Neural progenitor cell (in vitro differentiated cells): Measurements from ENCODE around the gene AKR1A1. TPM values are rescaled to one million over a fixed set of nuclear protein-coding genes. Genes with fewer than 3 reads are reported as not detected.

ENCODE experiments used
- DNase-seq: peaks from one replicate; pipeline ENCODE4 v3.0.0-alpha.2; 2016; ENCODE audit warnings: low spot score
- H2AFZ ChIP-seq: fragments of 200-600 bp; sonication (generic); replicated peaks from 2 replicates; pipeline ENCODE4 v1.6.1; 2016; ENCODE audit warnings: antibody characterized with exemption
- H3F3A ChIP-seq: fragments of 200-600 bp; sonication (generic); 2 replicates; pipeline ENCODE4 v1.6.1; 2016; ENCODE audit warnings: antibody characterized with exemption, low read depth
- H3K27ac ChIP-seq: fragments of 200-600 bp; sonication (generic); 2 replicates; pipeline ENCODE4 v1.5.1; 2016; ENCODE audit warnings: mild to moderate bottlenecking
- H3K27me3 ChIP-seq: fragments of 200-600 bp; sonication (generic); 2 replicates; pipeline ENCODE4 v1.6.1; 2016; ENCODE audit warnings: mild to moderate bottlenecking, moderate library complexity
- H3K36me3 ChIP-seq: fragments of 200-600 bp; sonication (generic); 2 replicates; pipeline ENCODE4 v1.5.1; 2016
- H3K4me1 ChIP-seq: fragments of 200-600 bp; sonication (generic); 2 replicates; pipeline ENCODE4 v1.6.1; 2016; ENCODE audit warnings: mixed run types
- H3K4me2 ChIP-seq: fragments of 200-600 bp; sonication (generic); 2 replicates; pipeline ENCODE4 v1.6.1; 2016
- H3K4me3 ChIP-seq: fragments of 200-600 bp; sonication (generic); 2 replicates; pipeline ENCODE4 v1.5.1; 2016
- H3K79me2 ChIP-seq: fragments of 200-600 bp; sonication (generic); 2 replicates; pipeline ENCODE4 v1.6.1; 2016; ENCODE audit warnings: low read depth
- H3K9ac ChIP-seq: fragments of 200-600 bp; sonication (generic); 2 replicates; pipeline ENCODE4 v1.6.1; 2016
- H3K9me3 ChIP-seq: fragments of 200-600 bp; sonication (generic); 2 replicates; pipeline ENCODE4 v1.5.1; 2016; ENCODE audit warnings: low read depth
- H4K20me1 ChIP-seq: fragments of 200-600 bp; sonication (generic); 2 replicates; pipeline ENCODE4 v1.6.1; 2016; ENCODE audit warnings: low read depth
- H3K27ac Mint-ChIP-seq: 3 replicates; pipeline ENCODE4 v1.8.0; 2021; ENCODE audit warnings: mixed read lengths
- H3K27me3 Mint-ChIP-seq: 2 replicates; pipeline ENCODE4 v1.8.0; 2022; ENCODE audit warnings: low read depth, mild to moderate bottlenecking, inconsistent platforms, moderate library complexity, mixed read lengths; ENCODE audit not compliant: insufficient read depth
- H3K36me3 Mint-ChIP-seq: 3 replicates; pipeline ENCODE4 v1.8.0; 2021; ENCODE audit warnings: mixed read lengths
- H3K4me1 Mint-ChIP-seq: 3 replicates; pipeline ENCODE4 v1.8.0; 2021; ENCODE audit warnings: mixed read lengths
- H3K4me3 Mint-ChIP-seq: 3 replicates; pipeline ENCODE4 v1.8.0; 2021; ENCODE audit warnings: mild to moderate bottlenecking, moderate library complexity, mixed read lengths
- H3K9me3 Mint-ChIP-seq: 3 replicates; pipeline ENCODE4 v1.8.0; 2020; ENCODE audit warnings: mixed read lengths
- EZH2 ChIP-seq: fragments of 200-600 bp; sonication (generic); IDR thresholded peaks from 2 replicates; pipeline ENCODE4 v1.6.1; 2017; ENCODE audit warnings: antibody characterized with exemption, mild to moderate bottlenecking, moderate library complexity
- EZH2phosphoT487 ChIP-seq: fragments of 200-600 bp; sonication (generic); IDR thresholded peaks from 2 replicates; pipeline ENCODE4 v1.6.1; 2017; ENCODE audit warnings: antibody characterized with exemption
- total RNA-seq: library from RNA; depleted of rRNA; stranded (reverse); fragments of >200 nt; gene quantifications from 2 replicates; pipeline ENCODE4 v1.2.3, GENCODE V29; 2015; ENCODE audit warnings: low replicate concordance
- TF ChIP-seq, protein P1 (sequence below): fragments of 200-600 bp; sonication (generic); IDR thresholded peaks from 2 replicates; pipeline ENCODE4 v1.5.1; 2017; ENCODE audit warnings: antibody characterized with exemption, mild to moderate bottlenecking

AKR1A1 gene
- 129 and 167 TPM in 2 replicates for total RNA-seq

DNA sequence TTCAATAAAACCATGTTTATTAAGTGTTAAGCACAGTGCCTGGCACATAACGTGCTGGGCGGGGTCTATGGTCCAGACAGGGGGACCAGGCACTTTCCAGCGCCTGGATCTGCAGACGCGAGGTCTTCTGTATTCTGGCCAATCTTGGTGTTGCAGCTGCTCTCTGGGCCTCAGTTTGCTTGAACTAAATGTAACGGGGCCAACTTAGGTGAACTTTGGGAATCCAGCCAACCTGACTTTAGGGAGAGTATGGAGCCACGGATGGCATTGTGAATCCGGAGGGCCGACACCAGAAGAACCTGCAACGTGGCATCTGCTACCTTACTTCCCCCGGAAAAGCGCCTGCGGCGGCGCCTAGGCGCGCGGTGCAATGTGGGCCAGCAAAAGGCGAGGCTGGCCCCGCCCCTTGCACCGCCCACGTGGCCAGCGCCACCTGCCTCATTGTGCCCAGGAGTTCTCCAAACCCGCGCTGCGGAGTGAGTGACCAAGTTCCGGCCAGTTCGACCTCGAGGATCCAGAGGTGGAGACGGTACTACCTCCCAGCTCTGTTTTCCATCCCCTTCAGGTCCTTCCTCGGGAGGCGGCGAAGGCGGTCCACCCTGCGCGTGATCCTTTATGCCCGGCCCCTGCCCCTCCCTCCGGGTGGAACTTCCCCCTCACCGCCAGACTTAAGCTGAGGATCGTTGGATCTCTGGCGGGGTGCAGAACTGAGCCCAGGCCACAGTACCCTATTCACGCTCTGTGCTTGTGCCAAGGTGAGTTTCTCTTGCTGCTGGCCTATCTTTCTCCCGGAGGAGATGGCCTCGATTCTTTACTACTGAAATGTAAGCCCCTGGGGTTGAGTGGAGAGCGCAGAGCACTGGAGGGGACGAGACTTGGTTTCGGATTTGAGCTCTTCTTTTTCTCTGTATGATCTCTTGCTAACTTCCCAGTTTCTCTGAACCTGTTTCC, at the start of gene AKR1A1:
Gene AKR1A1 (plus strand): TSS at position 426 of the 951 bp plus-strand sequence. CDS start 10,969 bp downstream, outside the sequence.
- H3K4me1 Mint-ChIP-seq: peaks cover 18% of the 10 kb centered on the region

DNA sequence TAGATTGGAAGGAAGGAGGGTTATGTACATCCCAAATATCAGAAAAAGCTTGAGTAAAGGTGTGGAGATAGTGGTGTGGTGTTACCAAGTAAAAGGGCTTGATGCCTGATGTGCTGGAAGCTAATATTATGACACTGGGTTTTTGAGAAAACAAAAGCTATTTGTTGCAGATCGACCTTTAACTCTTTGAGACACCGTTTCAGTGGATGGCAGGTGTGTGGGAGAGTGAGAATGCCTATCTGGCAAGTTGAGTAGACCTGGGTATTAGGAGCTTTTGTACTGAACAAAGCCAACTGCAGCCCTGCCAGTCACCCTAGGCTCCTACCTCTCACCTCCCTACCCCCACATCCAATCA, 49.1 kb upstream of the AKR1A1 start:
- no peak for DNase-seq
- H3K4me3 Mint-ChIP-seq: peak overlapping the region; percentile 43
- Histone ChIP-seq H3K27ac (no peak overlapping the region), H3F3A (peaks cover 17% of the 10 kb centered on the region), H4K20me1 (no peaks in the 10 kb centered on the region), H3K4me2 (peak overlapping the region; percentile 61), H2AFZ (no peak overlapping the region), H3K9me3 (no peaks in the 10 kb centered on the region), H3K4me3 (peak overlapping the region; percentile 60), H3K4me1 (peaks cover 16% of the 10 kb centered on the region), H3K79me2 (peaks cover 9% of the 10 kb centered on the region), H3K27me3 (no peaks in the 10 kb centered on the region), H3K9ac (no peak overlapping the region), H3K36me3 (no peaks in the 10 kb centered on the region)
- peaks cover 9% of the 10 kb centered on the region for H3K27me3 Mint-ChIP-seq
- H3K36me3 Mint-ChIP-seq: peaks cover 1% of the 10 kb centered on the region
- no peak overlapping the region for H3K27ac Mint-ChIP-seq
- TF ChIP-seq, protein P1, sequence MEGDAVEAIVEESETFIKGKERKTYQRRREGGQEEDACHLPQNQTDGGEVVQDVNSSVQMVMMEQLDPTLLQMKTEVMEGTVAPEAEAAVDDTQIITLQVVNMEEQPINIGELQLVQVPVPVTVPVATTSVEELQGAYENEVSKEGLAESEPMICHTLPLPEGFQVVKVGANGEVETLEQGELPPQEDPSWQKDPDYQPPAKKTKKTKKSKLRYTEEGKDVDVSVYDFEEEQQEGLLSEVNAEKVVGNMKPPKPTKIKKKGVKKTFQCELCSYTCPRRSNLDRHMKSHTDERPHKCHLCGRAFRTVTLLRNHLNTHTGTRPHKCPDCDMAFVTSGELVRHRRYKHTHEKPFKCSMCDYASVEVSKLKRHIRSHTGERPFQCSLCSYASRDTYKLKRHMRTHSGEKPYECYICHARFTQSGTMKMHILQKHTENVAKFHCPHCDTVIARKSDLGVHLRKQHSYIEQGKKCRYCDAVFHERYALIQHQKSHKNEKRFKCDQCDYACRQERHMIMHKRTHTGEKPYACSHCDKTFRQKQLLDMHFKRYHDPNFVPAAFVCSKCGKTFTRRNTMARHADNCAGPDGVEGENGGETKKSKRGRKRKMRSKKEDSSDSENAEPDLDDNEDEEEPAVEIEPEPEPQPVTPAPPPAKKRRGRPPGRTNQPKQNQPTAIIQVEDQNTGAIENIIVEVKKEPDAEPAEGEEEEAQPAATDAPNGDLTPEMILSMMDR: no peak
- TF ChIP-seq EZH2phosphoT487 (no peak), EZH2 (no peak)
- H3K4me1 Mint-ChIP-seq: peaks cover 26% of the 10 kb centered on the region
- peaks cover 6% of the 10 kb centered on the region for H3K9me3 Mint-ChIP-seq

More for the DNA sequence above, at the start of gene AKR1A1:
- Histone ChIP-seq H3K9ac (peak within 1 kb of the TSS; percentile 51), H2AFZ (peak within 1 kb of the TSS; percentile 70), H3K9me3 (no peaks in the 10 kb centered on the region), H3K36me3 (no peaks in the 10 kb centered on the region), H3K4me3 (peak within 1 kb of the TSS; percentile 65), H3K79me2 (peaks cover 51% of the 10 kb centered on the region), H3K4me1 (peaks cover 9% of the 10 kb centered on the region), H3K4me2 (peak within 1 kb of the TSS; percentile 97), H4K20me1 (no peaks in the 10 kb centered on the region), H3K27ac (peak within 1 kb of the TSS; percentile 5), H3K27me3 (no peaks in the 10 kb centered on the region), H3F3A (peaks cover 13% of the 10 kb centered on the region)
- Mint-ChIP-seq H3K27ac (peak within 1 kb of the TSS; percentile 92), H3K4me3 (peak within 1 kb of the TSS; percentile 99), H3K9me3 (no peaks in the 10 kb centered on the region), H3K36me3 (peaks cover 7% of the 10 kb centered on the region), H3K27me3 (peaks cover 2% of the 10 kb centered on the region)
- DNase-seq: peak; percentile 90
- no peak for TF ChIP-seq EZH2phosphoT487
- TF ChIP-seq, protein P1: peak; percentile 7

DNA sequence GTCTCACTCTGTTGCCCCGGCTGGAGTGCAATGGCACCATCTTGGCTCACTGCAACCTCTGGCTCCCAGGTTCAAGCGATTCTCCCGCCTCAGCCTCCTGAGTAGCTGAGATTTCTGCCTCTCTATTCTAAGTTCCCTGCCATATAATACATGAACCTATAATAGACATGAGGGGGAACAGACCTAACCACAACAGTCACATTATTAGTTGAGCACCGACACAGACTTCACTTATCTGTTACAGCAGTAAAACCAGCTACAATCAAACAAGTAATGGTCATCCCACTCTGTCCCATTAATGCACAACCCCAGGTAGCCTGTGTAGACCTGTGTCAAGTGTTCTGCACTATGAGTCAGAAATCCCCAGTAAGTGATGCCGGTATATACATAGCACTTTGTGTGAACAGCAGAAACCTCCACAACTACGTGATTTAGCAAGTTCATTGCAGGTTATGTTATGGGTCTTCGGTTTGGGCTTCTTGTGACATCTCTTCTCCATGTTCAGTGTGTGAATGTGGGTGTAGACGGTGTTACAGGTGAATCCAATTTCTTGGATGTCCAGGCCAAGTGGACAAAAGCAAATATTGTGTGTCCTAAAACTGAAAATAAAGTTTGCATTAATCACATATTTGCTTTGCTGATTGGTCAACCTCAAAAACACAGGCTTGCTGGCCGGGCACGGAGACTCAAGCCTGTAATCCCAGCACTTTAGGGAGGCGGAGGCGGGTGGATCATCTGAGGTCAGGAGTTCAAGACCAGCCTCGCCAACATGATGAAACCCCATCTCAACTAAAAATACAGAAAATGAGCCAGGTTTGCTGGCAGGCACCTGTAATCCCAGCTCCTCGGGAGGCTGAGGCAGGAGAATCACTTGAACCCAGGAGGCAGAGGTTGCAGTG, 46.9 kb upstream of the AKR1A1 start:
- peaks cover 20% of the 10 kb centered on the region for H3K4me1 Mint-ChIP-seq
- Histone ChIP-seq H3K27ac (no peak overlapping the region), H3K4me2 (no peak overlapping the region), H3K9me3 (no peaks in the 10 kb centered on the region), H3K9ac (no peak overlapping the region), H3K4me1 (peaks cover 12% of the 10 kb centered on the region), H3F3A (peaks cover 21% of the 10 kb centered on the region), H3K4me3 (no peak overlapping the region), H4K20me1 (no peaks in the 10 kb centered on the region), H3K27me3 (no peaks in the 10 kb centered on the region), H3K36me3 (no peaks in the 10 kb centered on the region), H3K79me2 (peaks cover 9% of the 10 kb centered on the region), H2AFZ (no peak overlapping the region)
- TF ChIP-seq, protein P1: no peak
- TF ChIP-seq EZH2phosphoT487 (no peak), EZH2 (no peak)
- no peak overlapping the region for H3K4me3 Mint-ChIP-seq
- H3K36me3 Mint-ChIP-seq: peaks cover 8% of the 10 kb centered on the region
- H3K27ac Mint-ChIP-seq: no peak overlapping the region
- no peak for DNase-seq
- H3K27me3 Mint-ChIP-seq: peaks cover 7% of the 10 kb centered on the region
- peaks cover 1% of the 10 kb centered on the region for H3K9me3 Mint-ChIP-seq
